Measurements from ENCODE around the gene PARD6A. TPM values are rescaled to one million over a fixed set of nuclear protein-coding genes. Genes with fewer than 3 reads are reported as not detected.
A peak's percentile ranks its signal among the peaks of the same experiment; 100 is the strongest.

PARD6A gene
- total and polyA plus RNA-seq, 2 experiments from 2014 or later = 0.58 to 0.97 TPM

DNA sequence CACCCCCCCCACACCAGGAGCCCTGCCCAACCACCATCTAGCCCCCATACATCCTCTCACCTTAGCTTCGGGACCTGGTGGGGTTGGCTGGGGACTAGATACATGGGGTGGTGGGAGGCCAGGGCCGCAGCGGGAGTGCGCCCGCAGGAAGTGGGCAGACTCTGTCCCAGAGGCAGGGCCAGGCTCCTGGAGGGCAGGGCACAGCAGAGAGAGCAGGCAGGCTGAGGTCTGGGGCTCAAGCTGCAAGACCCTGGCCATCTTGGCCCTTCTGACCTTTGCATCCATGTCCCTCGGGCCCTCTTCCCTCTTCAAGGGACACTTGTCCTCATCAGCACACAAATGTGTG lies 3.1 kb downstream of the PARD6A start:
- TF ChIP-seq EZH2 (IDR thresholded peaks at IDR 0.05; ENCODE audit: insufficient read depth, poor library complexity, severe bottlenecking) = no peak
- TF ChIP-seq EZH2phosphoT487 (IDR thresholded peaks at IDR 0.05; ENCODE audit: insufficient read depth, low read depth) = no peak
- Histone ChIP-seq H3K9me2 (ENCODE audit: insufficient read depth) (no peaks in the 10 kb centered on the region), H3K27me3 (replicated peaks; ENCODE audit: insufficient read depth) (no peaks in the 10 kb centered on the region), H3K9ac (no peak overlapping the region), H2AFZ (no peak overlapping the region), H3K27ac (no peak overlapping the region), H3K9me3 (ENCODE audit: low read depth) (no peaks in the 10 kb centered on the region), H3K4me1 (ENCODE audit: insufficient read depth) (peaks cover 10% of the 10 kb centered on the region), H3F3A (ENCODE audit: insufficient read depth) (no peaks in the 10 kb centered on the region), H4K20me1 (ENCODE audit: insufficient read depth) (no peaks in the 10 kb centered on the region), H3K79me2 (ENCODE audit: insufficient read depth) (peaks cover 17% of the 10 kb centered on the region), H3K4me2 (ENCODE audit: unreplicated experiment) (no peak overlapping the region), H3K4me3 (no peak overlapping the region), H3K36me3 (ENCODE audit: low read depth) (no peaks in the 10 kb centered on the region)
- WGBS, 2 experiments (ENCODE audit: low coverage in 1 of 2, low lambda C conversion rate in 2 of 2, missing lambda C conversion rate in 2 of 2) = 80 to 88% methylated on average over 5 to 6 of the region's 6 CpGs
- DNase-seq = no peak
- in situ Hi-C loops (cut with MboI) = no loop called here

DNA sequence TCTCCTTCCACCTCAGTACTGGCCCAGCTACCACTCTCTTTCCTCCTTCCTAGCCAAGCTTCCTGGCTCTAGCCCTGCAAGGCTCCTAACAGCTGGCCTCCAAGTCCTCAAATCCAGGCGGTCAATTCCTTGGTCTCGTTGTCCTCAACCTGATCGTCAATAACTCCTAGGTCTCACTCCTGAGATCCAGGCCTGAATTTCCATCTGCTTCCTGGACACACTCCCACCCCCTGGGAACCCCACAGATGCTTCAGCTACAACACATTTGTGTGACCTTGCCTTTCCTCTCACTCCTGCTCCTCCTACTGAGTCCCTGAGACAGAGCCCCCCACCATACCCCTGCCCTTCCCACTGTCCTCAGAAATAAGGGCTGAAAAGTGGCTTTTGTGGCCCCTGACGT lies 3.5 kb downstream of the PARD6A start:
- no peak overlapping the region for H3K27ac ChIP-seq
- TF ChIP-seq EZH2phosphoT487 (IDR thresholded peaks at IDR 0.05; ENCODE audit: insufficient read depth, low read depth) (no peak), EZH2 (IDR thresholded peaks at IDR 0.05; ENCODE audit: insufficient read depth, poor library complexity, severe bottlenecking) (no peak)
- DNase-seq = no peak
- no peaks in the 10 kb centered on the region for H3K9me2 ChIP-seq (ENCODE audit: insufficient read depth)
- H4K20me1 ChIP-seq (ENCODE audit: insufficient read depth) = no peaks in the 10 kb centered on the region
- H3K27me3 ChIP-seq (replicated peaks; ENCODE audit: insufficient read depth) = no peaks in the 10 kb centered on the region
- no peaks in the 10 kb centered on the region for H3K36me3 ChIP-seq (ENCODE audit: low read depth)
- H3K4me2 ChIP-seq (ENCODE audit: unreplicated experiment) = no peak overlapping the region
- peaks cover 10% of the 10 kb centered on the region for H3K4me1 ChIP-seq (ENCODE audit: insufficient read depth)
- peaks cover 13% of the 10 kb centered on the region for H3K79me2 ChIP-seq (ENCODE audit: insufficient read depth)
- no peaks in the 10 kb centered on the region for H3K9me3 ChIP-seq (ENCODE audit: low read depth)
- no peaks in the 10 kb centered on the region for H3F3A ChIP-seq (ENCODE audit: insufficient read depth)
- H2AFZ ChIP-seq = no peak overlapping the region
- no peak overlapping the region for H3K4me3 ChIP-seq
- H3K9ac ChIP-seq = no peak overlapping the region
- in situ Hi-C loops (cut with MboI) = no loop called here
- 90% methylated on average over 4 of the region's 4 CpGs for WGBS, 2 experiments (ENCODE audit: low coverage in 1 of 2, low lambda C conversion rate in 2 of 2, missing lambda C conversion rate in 2 of 2)

DNA sequence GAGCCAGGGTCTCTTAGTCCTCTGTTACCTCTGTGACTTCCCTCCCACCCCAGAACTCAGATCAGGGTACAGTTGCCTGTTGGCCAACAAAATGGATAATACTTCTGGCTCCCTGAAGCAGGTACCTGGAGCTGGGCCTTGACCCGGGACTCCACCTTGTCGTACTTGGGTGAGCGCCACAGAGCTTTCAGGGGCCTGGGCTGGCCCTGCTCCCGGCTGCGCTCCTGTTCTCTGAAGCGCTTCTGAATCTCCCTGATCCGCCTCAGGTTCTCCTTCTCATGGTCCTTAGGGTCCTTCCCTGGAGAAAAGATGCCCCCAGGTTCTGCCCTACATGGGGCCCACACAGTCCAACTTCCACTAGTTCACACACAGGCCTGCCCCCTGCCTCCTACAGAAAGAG lies 4.1 kb downstream of the PARD6A start:
- no peak overlapping the region for H3K27ac ChIP-seq
- DNase-seq = no peak
- no peaks in the 10 kb centered on the region for H3K9me2 ChIP-seq (ENCODE audit: insufficient read depth)
- H3K79me2 ChIP-seq (ENCODE audit: insufficient read depth) = peaks cover 11% of the 10 kb centered on the region
- no peak overlapping the region for H3K4me2 ChIP-seq (ENCODE audit: unreplicated experiment)
- no peaks in the 10 kb centered on the region for H4K20me1 ChIP-seq (ENCODE audit: insufficient read depth)
- H3K36me3 ChIP-seq (ENCODE audit: low read depth) = no peaks in the 10 kb centered on the region
- H3F3A ChIP-seq (ENCODE audit: insufficient read depth) = no peaks in the 10 kb centered on the region
- TF ChIP-seq EZH2phosphoT487 (IDR thresholded peaks at IDR 0.05; ENCODE audit: insufficient read depth, low read depth) (no peak), EZH2 (IDR thresholded peaks at IDR 0.05; ENCODE audit: insufficient read depth, poor library complexity, severe bottlenecking) (no peak)
- H3K9me3 ChIP-seq (ENCODE audit: low read depth) = no peaks in the 10 kb centered on the region
- H3K4me1 ChIP-seq (ENCODE audit: insufficient read depth) = peaks cover 10% of the 10 kb centered on the region
- no peak overlapping the region for H3K4me3 ChIP-seq
- 96 to 99% methylated on average over 7 of the region's 7 CpGs for WGBS, 2 experiments (ENCODE audit: low coverage in 1 of 2, low lambda C conversion rate in 2 of 2, missing lambda C conversion rate in 2 of 2)
- in situ Hi-C loops (cut with MboI) = no loop called here
- no peak overlapping the region for H2AFZ ChIP-seq
- H3K9ac ChIP-seq = no peak overlapping the region
- no peaks in the 10 kb centered on the region for H3K27me3 ChIP-seq (replicated peaks; ENCODE audit: insufficient read depth)

DNA sequence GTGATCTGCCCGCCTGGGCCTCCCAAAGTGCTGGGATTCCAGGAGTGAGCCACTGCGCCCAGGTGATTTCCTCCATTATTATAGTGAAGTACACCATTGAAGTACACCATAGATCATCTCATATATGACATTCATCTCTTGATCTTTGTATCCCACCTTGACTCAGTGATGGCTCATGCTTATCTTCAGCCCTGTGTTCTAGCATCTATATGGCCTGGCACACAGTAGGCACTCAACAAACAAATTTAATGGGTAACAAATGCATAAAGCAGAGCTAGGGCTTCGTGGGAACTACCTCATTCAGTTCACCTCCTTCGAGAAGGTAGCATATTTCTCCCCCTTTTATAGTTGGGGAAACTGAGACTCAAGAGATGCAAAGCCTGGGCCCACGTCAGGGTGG lies 4.8 kb downstream of the PARD6A start:
- H3K4me2 ChIP-seq (ENCODE audit: unreplicated experiment) = peak overlapping the region; percentile 82
- H4K20me1 ChIP-seq (ENCODE audit: insufficient read depth) = no peaks in the 10 kb centered on the region
- 68 to 71% methylated on average over 5 of the region's 5 CpGs for WGBS, 2 experiments (ENCODE audit: low coverage in 1 of 2, low lambda C conversion rate in 2 of 2, missing lambda C conversion rate in 2 of 2)
- H3K79me2 ChIP-seq (ENCODE audit: insufficient read depth) = peaks cover 11% of the 10 kb centered on the region
- no peaks in the 10 kb centered on the region for H3K9me2 ChIP-seq (ENCODE audit: insufficient read depth)
- H3K27me3 ChIP-seq (replicated peaks; ENCODE audit: insufficient read depth) = no peaks in the 10 kb centered on the region
- TF ChIP-seq EZH2 (IDR thresholded peaks at IDR 0.05; ENCODE audit: insufficient read depth, poor library complexity, severe bottlenecking) (no peak), EZH2phosphoT487 (IDR thresholded peaks at IDR 0.05; ENCODE audit: insufficient read depth, low read depth) (no peak)
- H3K9me3 ChIP-seq (ENCODE audit: low read depth) = no peaks in the 10 kb centered on the region
- DNase-seq = no peak
- H3K27ac ChIP-seq = no peak overlapping the region
- in situ Hi-C loops (cut with MboI) = no loop called here
- peak overlapping the region; percentile 82 for H3K4me3 ChIP-seq
- H2AFZ ChIP-seq = peak overlapping the region; percentile 93
- no peaks in the 10 kb centered on the region for H3F3A ChIP-seq (ENCODE audit: insufficient read depth)
- no peaks in the 10 kb centered on the region for H3K36me3 ChIP-seq (ENCODE audit: low read depth)
- H3K4me1 ChIP-seq (ENCODE audit: insufficient read depth) = peaks cover 10% of the 10 kb centered on the region
- peak overlapping the region; percentile 79 for H3K9ac ChIP-seq

DNA sequence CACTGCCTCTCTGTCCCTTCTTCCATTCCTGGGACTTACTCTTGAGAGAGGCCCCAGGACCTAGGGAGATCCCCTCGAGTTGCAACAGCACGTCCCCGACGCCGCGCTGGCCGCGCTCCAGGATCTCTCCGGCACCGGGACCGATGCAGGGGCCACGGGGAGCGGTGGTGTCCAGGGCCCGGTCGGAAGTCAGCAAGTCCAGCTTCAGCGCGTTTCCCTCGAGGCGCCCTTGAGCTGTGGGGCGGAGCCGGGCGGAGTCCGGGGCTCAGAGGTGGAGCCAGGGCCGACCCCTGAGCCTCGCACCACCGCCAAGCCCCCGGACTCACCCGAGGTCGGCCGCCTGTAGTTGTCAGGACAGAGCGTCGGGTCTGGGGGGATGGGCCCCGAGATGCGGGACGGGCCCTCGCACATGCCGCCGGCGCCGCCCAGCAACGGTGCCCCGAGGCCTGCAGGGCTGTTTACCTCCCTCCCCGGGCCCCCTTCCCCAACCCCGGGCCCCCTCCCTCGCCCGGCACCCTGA lies 5.3 kb downstream of the PARD6A start:
- H3K9me2 ChIP-seq (ENCODE audit: insufficient read depth) = no peaks in the 10 kb centered on the region
- 0 to 1% methylated on average over 36 to 40 of the region's 46 CpGs for WGBS, 2 experiments (ENCODE audit: low coverage in 1 of 2, low lambda C conversion rate in 2 of 2, missing lambda C conversion rate in 2 of 2)
- H4K20me1 ChIP-seq (ENCODE audit: insufficient read depth) = no peaks in the 10 kb centered on the region
- H3K4me1 ChIP-seq (ENCODE audit: insufficient read depth) = peaks cover 10% of the 10 kb centered on the region
- H3K27ac ChIP-seq = peak overlapping the region; percentile 49
- H3K79me2 ChIP-seq (ENCODE audit: insufficient read depth) = peaks cover 11% of the 10 kb centered on the region
- no peaks in the 10 kb centered on the region for H3F3A ChIP-seq (ENCODE audit: insufficient read depth)
- TF ChIP-seq EZH2phosphoT487 (IDR thresholded peaks at IDR 0.05; ENCODE audit: insufficient read depth, low read depth) = no peak
- no peak for TF ChIP-seq EZH2 (IDR thresholded peaks at IDR 0.05; ENCODE audit: insufficient read depth, poor library complexity, severe bottlenecking)
- H3K4me3 ChIP-seq = peak overlapping the region; percentile 82
- H2AFZ ChIP-seq = peak overlapping the region; percentile 93
- H3K4me2 ChIP-seq (ENCODE audit: unreplicated experiment) = peak overlapping the region; percentile 82
- H3K9me3 ChIP-seq (ENCODE audit: low read depth) = no peaks in the 10 kb centered on the region
- H3K9ac ChIP-seq = peak overlapping the region; percentile 79
- DNase-seq = peak; percentile 68
- in situ Hi-C loops (cut with MboI) = no loop called here
- no peaks in the 10 kb centered on the region for H3K36me3 ChIP-seq (ENCODE audit: low read depth)
- no peaks in the 10 kb centered on the region for H3K27me3 ChIP-seq (replicated peaks; ENCODE audit: insufficient read depth)

All from GM23248 (cell line).